OCI-LY7 (cell line): ENCODE measurements around the gene PRIM1.

Source experiments
- EZH2phosphoT487 ChIP-seq: fragments of 200-600 bp; sonication (generic); IDR thresholded peaks from 2 replicates; pipeline ENCODE4 v1.6.1; 2018; ENCODE audit warnings: low read depth, borderline replicate concordance, mild to moderate bottlenecking, mixed run types, antibody characterized with exemption, low read length, moderate library complexity, mixed read lengths
- TF ChIP-seq, protein P1 (sequence below): fragments of 200-600 bp; sonication (generic); conservative IDR thresholded peaks from 2 replicates; pipeline ENCODE4 v1.5.1; 2014; ENCODE audit warnings: mild to moderate bottlenecking, antibody characterized with exemption, low read length, moderate library complexity, mixed read lengths

DNA sequence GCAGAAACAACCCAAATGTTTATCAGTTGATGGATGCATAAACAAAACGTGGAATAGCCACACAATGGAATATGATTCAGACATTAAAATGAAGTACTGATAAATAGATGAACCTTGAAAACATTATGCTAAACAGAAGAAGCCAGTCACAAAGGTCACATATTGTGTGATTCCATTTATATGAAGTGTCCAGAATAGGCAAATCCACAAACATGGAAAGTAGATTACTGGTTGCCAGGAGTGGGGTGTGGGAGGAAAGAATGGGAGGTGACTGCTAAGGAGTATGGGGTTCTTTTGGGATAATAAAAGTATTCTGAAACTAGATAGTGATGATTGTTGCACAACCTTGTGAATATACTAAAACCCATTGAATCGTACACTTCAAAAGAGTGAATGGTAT, 9.7 kb upstream of the PRIM1 start:
- TF ChIP-seq EZH2phosphoT487: no peak
- TF ChIP-seq, protein P1, sequence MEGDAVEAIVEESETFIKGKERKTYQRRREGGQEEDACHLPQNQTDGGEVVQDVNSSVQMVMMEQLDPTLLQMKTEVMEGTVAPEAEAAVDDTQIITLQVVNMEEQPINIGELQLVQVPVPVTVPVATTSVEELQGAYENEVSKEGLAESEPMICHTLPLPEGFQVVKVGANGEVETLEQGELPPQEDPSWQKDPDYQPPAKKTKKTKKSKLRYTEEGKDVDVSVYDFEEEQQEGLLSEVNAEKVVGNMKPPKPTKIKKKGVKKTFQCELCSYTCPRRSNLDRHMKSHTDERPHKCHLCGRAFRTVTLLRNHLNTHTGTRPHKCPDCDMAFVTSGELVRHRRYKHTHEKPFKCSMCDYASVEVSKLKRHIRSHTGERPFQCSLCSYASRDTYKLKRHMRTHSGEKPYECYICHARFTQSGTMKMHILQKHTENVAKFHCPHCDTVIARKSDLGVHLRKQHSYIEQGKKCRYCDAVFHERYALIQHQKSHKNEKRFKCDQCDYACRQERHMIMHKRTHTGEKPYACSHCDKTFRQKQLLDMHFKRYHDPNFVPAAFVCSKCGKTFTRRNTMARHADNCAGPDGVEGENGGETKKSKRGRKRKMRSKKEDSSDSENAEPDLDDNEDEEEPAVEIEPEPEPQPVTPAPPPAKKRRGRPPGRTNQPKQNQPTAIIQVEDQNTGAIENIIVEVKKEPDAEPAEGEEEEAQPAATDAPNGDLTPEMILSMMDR: no peak
